HG03139 (cell line): ENCODE results near the gene KCNN1.
A peak's percentile ranks its signal among the peaks of the same experiment; 100 is the strongest.
"Not testable (repeated sequence)": the region's sequence is repeated elsewhere in the genome, so short reads cannot be mapped to it uniquely, and the experiment has no call there.

Experiments
- ATAC-seq: cut with Tn5 transposase; IDR thresholded peaks from one replicate; pipeline ENCODE4 v1.9.1; 2021; ENCODE audit not compliant: unreplicated experiment

KCNN1 gene

GRCh38 chr19:18021121-18021755 is 54.3 kb downstream of the KCNN1 start:
- no peak for ATAC-seq

- no peak for ATAC-seq
These were observed 56.8 kb downstream of the KCNN1 start for GRCh38 chr19:18023622-18024251.

- no peak for ATAC-seq
These were observed 60.2 kb downstream of the KCNN1 start for GRCh38 chr19:18027151-18027550.

GRCh38 chr19:18029617-18030338 is 62.9 kb downstream of the KCNN1 start:
- no peak for ATAC-seq

- not testable (repeated sequence) for ATAC-seq
These were observed 64.5 kb downstream of the KCNN1 start for GRCh38 chr19:18031401-18031800.

GRCh38 chr19:18032102-18032501 is 65.2 kb downstream of the KCNN1 start:
- ATAC-seq = not testable (repeated sequence)

GRCh38 chr19:18041054-18041453 is 74.1 kb downstream of the KCNN1 start:
- no peak for ATAC-seq

GRCh38 chr19:18043676-18044075 is 76.8 kb downstream of the KCNN1 start:
- ATAC-seq = no peak

- ATAC-seq = peak; percentile 84
These were observed 78.0 kb downstream of the KCNN1 start for GRCh38 chr19:18044825-18045304.

GRCh38 chr19:18045307-18046050 is 78.6 kb downstream of the KCNN1 start:
- no peak for ATAC-seq

- ATAC-seq = no peak
These were observed 79.3 kb downstream of the KCNN1 start for GRCh38 chr19:18046059-18046718.

- ATAC-seq = no peak
These were observed 82.5 kb downstream of the KCNN1 start for GRCh38 chr19:18049385-18049784.
